Activated CD4-positive, alpha-beta T cell treated with anti-CD3 and anti-CD28 coated beads for 48 hours (primary cell): ENCODE results near the gene CHD2.

Source experiments
- DNase-seq: peaks from one replicate; pipeline ENCODE4 v3.0.0-alpha.2; 2020

Gene CHD2

DNA sequence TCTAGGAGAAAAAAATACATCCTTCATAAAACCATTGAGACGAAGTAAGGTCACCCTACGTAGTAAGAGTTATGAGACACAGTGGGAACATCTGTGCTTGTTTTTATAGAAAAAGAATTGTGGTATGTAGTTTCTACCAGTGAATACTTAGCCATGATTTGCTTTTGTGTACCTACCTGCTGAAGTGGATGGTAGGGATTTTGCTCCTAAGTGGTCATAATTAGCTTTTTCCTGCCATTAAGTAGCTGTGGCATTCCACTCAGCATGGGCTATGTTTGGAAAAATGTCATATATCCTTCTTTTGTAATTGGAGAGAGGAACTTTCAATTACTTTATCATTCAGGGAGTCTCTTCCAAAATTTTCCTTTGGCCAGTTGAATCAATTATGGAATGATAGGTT, 63.7 kb downstream of the CHD2 start:
- no peak for DNase-seq

- DNase-seq = no peak
Measured at GRCh38 chr15:92968926-92969651, 69.0 kb downstream of the CHD2 start.

GRCh38 chr15:92970656-92971055, 70.5 kb downstream of the CHD2 start:
- DNase-seq = no peak

DNA sequence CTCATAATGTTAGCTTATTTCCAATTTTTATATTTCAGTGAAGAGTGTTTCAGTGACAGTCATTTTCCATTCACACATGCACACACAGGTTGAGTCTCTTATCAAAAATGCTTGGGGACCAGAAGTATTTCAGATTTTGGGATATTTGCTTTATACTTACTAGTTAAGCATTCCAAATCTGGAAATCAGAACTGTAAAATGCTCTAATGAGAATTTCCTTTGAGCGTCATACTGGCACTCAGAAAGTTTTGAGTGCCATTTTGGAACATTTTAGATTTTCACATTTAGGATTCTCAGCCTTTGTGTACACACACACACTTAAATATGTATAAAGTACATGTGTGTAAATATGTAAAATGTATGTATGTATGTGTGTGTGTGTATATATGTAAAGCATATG, 71.0 kb downstream of the CHD2 start:
- no peak for DNase-seq

- no peak for DNase-seq
Measured at GRCh38 chr15:92971713-92972112, 71.6 kb downstream of the CHD2 start.

GRCh38 chr15:92974183-92974915, 74.2 kb downstream of the CHD2 start:
- DNase-seq = no peak

DNA sequence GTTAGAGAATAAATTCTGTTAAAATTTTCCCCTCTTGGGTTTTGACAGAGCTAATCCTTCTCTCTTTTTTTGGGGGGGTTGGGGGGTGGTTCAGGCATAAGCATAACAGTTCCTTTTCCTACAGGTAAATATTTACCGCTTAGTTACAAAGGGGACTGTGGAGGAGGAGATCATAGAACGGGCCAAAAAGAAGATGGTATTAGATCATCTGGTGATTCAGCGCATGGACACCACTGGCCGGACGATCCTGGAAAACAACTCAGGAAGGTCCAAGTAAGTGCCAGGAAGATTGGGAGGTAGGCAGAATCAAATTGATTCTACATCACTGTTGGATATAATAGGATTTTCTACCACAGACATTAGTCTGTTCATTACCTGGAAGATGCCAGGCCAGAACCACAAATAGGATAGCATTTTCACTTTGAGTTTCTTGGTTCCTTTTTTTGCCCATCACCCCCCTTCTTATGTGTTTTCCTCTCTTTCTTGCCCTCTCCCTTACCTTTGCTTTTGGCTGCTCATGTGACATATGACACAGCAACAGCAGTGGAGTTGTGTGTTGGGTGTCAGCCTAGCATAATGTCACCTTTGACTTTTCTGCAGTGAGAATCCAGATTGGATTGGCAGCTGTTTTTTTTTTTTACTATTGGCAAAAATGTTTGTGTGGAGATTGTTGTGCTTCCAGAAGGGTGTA, 79.0 kb downstream of the CHD2 start:
- DNase-seq = no peak

- no peak for DNase-seq
Measured at GRCh38 chr15:92981333-92981732, 81.2 kb downstream of the CHD2 start.

GRCh38 chr15:92984161-92984560, 84.0 kb downstream of the CHD2 start:
- DNase-seq = no peak

- no peak for DNase-seq
Measured at GRCh38 chr15:92989470-92989869, 89.3 kb downstream of the CHD2 start.

GRCh38 chr15:92990031-92990430, 89.9 kb downstream of the CHD2 start:
- DNase-seq = no peak

- no peak for DNase-seq
Measured at GRCh38 chr15:92992720-92993119, 92.6 kb downstream of the CHD2 start.

DNA sequence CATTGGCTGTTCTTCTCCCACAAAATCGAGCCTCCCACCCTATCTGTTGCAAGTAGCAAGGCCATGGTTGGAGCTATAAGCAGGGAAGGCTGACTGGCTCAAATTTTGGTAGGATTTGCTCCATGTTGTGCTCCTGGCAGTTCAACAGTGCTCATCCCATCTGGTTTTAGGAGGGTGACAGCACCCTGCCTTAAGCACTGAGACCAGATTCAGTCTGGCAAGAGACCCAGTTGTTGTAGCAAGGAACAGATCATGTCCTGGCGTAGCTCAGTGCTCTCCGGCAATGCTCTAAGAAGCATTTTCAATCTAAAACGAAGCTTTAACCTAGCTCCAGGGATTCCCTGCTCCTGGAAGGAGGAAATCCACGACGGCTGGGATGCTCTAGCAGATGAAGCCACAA, 97.7 kb downstream of the CHD2 start:
- no peak for DNase-seq

- DNase-seq = no peak
Measured at GRCh38 chr15:93001156-93001555, 101.0 kb downstream of the CHD2 start.

DNA sequence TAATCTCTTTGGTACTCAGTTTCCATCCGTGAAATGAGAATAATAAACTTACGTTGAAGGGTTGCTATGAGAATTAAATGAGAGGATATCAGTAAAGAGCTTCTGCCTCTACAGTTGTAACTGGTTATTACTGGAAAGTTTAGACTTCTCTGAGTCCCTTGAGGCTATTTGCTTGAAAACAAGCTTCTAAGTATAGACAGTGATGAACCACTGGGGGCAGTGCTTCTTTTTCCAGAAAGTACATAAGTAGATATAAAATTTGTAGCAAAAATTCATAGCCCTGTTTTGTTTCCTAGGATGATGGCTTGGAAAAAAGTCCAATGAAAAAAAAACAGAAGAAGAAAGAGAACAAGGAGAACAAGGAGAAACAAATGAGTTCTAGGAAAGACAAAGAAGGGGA, 101.8 kb downstream of the CHD2 start:
- no peak for DNase-seq

GRCh38 chr15:93005133-93005532, 105.0 kb downstream of the CHD2 start:
- no peak for DNase-seq

DNA sequence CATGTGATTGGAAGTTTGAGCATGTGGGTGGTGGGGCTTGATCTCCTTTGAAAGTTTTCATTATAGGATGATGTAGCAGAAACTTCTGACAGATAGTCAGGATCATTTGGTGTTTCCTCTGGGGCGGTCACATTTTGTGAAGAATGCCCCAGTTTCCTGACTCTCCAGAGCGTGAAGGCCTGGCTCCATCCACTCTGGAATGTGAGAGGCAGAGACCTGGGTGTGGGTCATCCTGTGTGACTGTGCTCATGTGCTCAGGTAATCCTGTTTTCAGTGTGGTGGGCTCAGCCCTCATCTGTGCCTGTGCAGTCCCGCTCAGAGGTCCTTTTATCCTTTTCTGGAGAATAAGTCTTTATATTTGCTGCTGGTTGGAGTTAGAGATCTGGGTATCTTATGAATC, 107.9 kb downstream of the CHD2 start:
- DNase-seq = no peak

DNA sequence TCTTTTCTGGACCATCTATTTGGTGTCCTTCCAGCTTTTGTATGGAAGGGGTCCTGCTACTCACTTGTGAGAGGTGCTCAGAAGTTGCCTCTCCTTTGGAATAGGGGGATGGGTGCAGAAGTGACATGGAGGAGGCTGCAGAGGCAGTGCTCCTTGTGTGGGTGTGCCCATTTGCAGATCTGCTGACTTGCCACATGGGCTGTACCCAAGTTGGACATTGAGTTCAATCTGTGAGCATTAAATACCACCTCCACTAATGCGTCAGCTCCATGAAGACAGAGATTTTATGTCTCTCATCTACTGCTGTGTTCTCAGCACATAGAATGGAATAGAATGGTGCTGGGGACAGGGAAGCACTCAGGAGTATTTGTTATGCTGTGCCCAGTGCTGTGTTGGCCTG, 112.7 kb downstream of the CHD2 start:
- DNase-seq = no peak

DNA sequence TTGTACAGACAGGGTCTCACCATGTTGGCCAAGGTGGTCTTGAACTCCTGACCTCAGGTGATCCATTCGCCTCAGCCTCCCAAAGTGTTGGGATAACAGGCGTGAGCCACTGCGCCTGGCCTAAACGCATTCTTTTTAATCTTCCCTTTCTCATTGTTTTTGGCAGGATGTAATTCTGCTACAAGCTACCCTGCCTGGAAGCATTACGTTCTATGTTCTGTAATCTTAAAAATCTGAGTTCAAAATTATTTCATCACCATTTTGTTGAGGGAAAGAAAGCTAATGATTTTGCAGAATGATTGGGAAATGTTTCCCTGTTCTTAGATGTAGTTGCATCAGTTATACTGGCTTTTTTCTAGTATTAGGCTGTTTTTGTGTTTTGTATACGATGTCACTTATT, 117.4 kb downstream of the CHD2 start:
- DNase-seq = no peak

DNA sequence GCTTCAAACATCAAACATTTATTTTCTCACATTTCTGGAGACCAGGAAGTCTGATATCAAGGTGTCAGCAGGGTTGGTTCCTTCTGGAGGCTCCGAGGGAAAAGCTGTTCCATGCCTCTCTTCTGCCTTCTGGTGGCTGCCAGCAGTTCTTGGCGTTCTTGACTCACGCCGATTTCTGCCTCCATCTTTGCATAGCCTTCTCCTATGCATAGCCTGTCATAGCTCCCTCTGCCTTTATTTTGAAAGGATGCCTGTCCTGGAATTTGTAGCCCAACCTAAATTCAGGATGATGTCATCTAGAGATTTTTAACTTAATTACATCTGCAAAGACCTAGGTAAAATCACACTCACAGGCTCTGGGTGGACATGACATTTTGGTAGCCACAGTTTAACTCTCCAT, 118.5 kb downstream of the CHD2 start:
- no peak for DNase-seq

- no peak for DNase-seq
Measured at GRCh38 chr15:93019090-93019489, 119.0 kb downstream of the CHD2 start.

- no peak for DNase-seq
Measured at GRCh38 chr15:93019971-93020370, 119.8 kb downstream of the CHD2 start.

- no peak for DNase-seq
Measured at GRCh38 chr15:93020976-93021772, 121.0 kb downstream of the CHD2 start.
